Body of pancreas (tissue), 4 donors: ENCODE results near the gene RPL7L1. TPM values are rescaled to one million over a fixed set of nuclear protein-coding genes. Genes with fewer than 3 reads are reported as not detected.

Source experiments
- ATAC-seq: fragments of 150-250 bp; one replicate; pipeline ENCODE4 v1.9.1; 2016
- DNase-seq, 4 donors: peaks; one replicate each; pipeline ENCODE4 v3.0.0-alpha.2; 2019
- H3K27ac ChIP-seq, 4 donors: fragments of 200-600 bp; sonication (generic); 1 replicate in 3 of 4; 2 replicates in 1 of 4; pipeline versions ENCODE4 v1.5.1 to v1.6.1; 2016 to 2019; ENCODE audit warnings: mild to moderate bottlenecking in 1 of 4, mixed read lengths in 1 of 4, moderate library complexity in 1 of 4
- H3K27me3 ChIP-seq, 2 donors: fragments of 200-600 bp; sonication (generic); one replicate each; pipeline ENCODE4 v1.6.0; 2016; ENCODE audit warnings: mild to moderate bottlenecking in 1 of 2
- H3K36me3 ChIP-seq, 2 donors: fragments of 200-600 bp; sonication (generic); replicated peaks in 1 of 2; 2 replicates each; pipeline ENCODE4 v1.5.1; 2016; ENCODE audit warnings: low read depth in 2 of 2; ENCODE audit not compliant: insufficient read depth in 1 of 2
- H3K4me1 ChIP-seq: fragments of 200-600 bp; sonication (generic); one replicate; pipeline ENCODE4 v1.6.0; 2016
- H3K4me3 ChIP-seq, 2 donors: fragments of 200-600 bp; sonication (generic); 1 replicate in 1 of 2; 2 replicates in 1 of 2; pipeline ENCODE4 v1.5.1; 2016 to 2019
- H3K9me3 ChIP-seq, 3 donors: fragments of 200-600 bp; sonication (generic); 1 replicate in 2 of 3; 2 replicates in 1 of 3; pipeline ENCODE4 v1.5.1; 2016
- CTCF ChIP-seq, 7 experiments: fragments of 450-650 bp in 4 of 7; fragments of 200-600 bp in 3 of 7; sonication (generic) in 3 of 7; IDR thresholded peaks; one replicate each; pipeline ENCODE4 v1.5.1; 2016 to 2019; ENCODE audit warnings: antibody characterized with exemption in 7 of 7
- POLR2A ChIP-seq, 3 donors: fragments of 450-650 bp; IDR thresholded peaks; one replicate each; pipeline ENCODE4 v1.6.1; 2016; ENCODE audit warnings: antibody characterized with exemption in 3 of 3, mild to moderate bottlenecking in 2 of 3
- WGBS, 2 donors: methylation state at CpG; one replicate each; pipeline ENCODE4 v1.1.5; 2017; 5-methylcytosine and 5-hydroxymethylcytosine counted together
- intact Hi-C: fragments of 100-400 bp; cut with DNase I; formaldehyde crosslinking; loops from one replicate; pipeline ENCODE4 v1.15.1; 2023
- total RNA-seq, 2 donors: library from RNA; depleted of rRNA; stranded (reverse); fragments of >200 nt; gene quantifications; one replicate each; pipeline ENCODE4 v1.1.0, GENCODE V29; 2016

The RPL7L1 gene
- total RNA-seq, 2 donors from 2014 or later, result 42.2 to 56.3 TPM

GRCh38 chr6:42860481-42860880 lies 18.9 kb upstream of the RPL7L1 start:
- ATAC-seq, result no peak
- H3K27ac ChIP-seq, result no peak overlapping the region
- TF ChIP-seq CTCF (IDR thresholded peaks at IDR 0.05), result no peak
- no peak for TF ChIP-seq POLR2A (IDR thresholded peaks at IDR 0.05)
- intact Hi-C loops, result no loop called here
- peaks cover 15 to 51% of the 10 kb centered on the region in 2 donors for H3K36me3 ChIP-seq
- WGBS, 2 donors, result 92 to 97% methylated on average over 6 of the region's 6 CpGs
- no peaks in the 10 kb centered on the region for H3K4me1 ChIP-seq
- H3K4me3 ChIP-seq, result no peak overlapping the region
- no peaks in the 10 kb centered on the region for H3K27me3 ChIP-seq
- DNase-seq, result no peak
- no peaks in the 10 kb centered on the region for H3K9me3 ChIP-seq

GRCh38 chr6:42864602-42865001 lies 14.8 kb upstream of the RPL7L1 start:
- Histone ChIP-seq H3K36me3 (peaks cover 15 to 38% of the 10 kb centered on the region in 2 donors), H3K27me3 (no peaks in the 10 kb centered on the region), H3K4me1 (no peaks in the 10 kb centered on the region), H3K9me3 (no peaks in the 10 kb centered on the region), H3K27ac (no peak overlapping the region), H3K4me3 (no peak overlapping the region)
- ATAC-seq, result no peak
- TF ChIP-seq CTCF (IDR thresholded peaks at IDR 0.05), result no peak
- no peak for TF ChIP-seq POLR2A (IDR thresholded peaks at IDR 0.05)
- intact Hi-C loops, result no loop called here
- DNase-seq, result no peak
- 77% methylated on average over 8 of the region's 8 CpGs for WGBS, 2 donors

- intact Hi-C loops, result no loop called here
- no peak for DNase-seq
- Histone ChIP-seq H3K4me3 (no peak overlapping the region), H3K27me3 (no peaks in the 10 kb centered on the region), H3K4me1 (no peaks in the 10 kb centered on the region), H3K9me3 (no peaks in the 10 kb centered on the region), H3K36me3 (peaks cover 0 to 7% of the 10 kb centered on the region in 2 donors), H3K27ac (no peak overlapping the region)
- 54 to 67% methylated on average over 2 of the region's 2 CpGs for WGBS, 2 donors
- no peak for TF ChIP-seq POLR2A (IDR thresholded peaks at IDR 0.05)
- TF ChIP-seq CTCF (IDR thresholded peaks at IDR 0.05), result no peak
- no peak for ATAC-seq
Measured at GRCh38 chr6:42870145-42870936, 9.1 kb upstream of the RPL7L1 start.

- intact Hi-C loops, result no loop called here
- ATAC-seq (no peak), DNase-seq (no peak)
- Histone ChIP-seq H3K4me1 (no peaks in the 10 kb centered on the region), H3K27me3 (no peaks in the 10 kb centered on the region), H3K36me3 (peaks cover 0 to 3% of the 10 kb centered on the region in 2 donors), H3K9me3 (no peaks in the 10 kb centered on the region), H3K27ac (no peak overlapping the region), H3K4me3 (no peak overlapping the region)
- WGBS, 2 donors, result 66 to 68% methylated on average over 3 of the region's 3 CpGs
- no peak for TF ChIP-seq CTCF (IDR thresholded peaks at IDR 0.05)
- no peak for TF ChIP-seq POLR2A (IDR thresholded peaks at IDR 0.05)
Measured at GRCh38 chr6:42871711-42872110, 7.7 kb upstream of the RPL7L1 start.

GRCh38 chr6:42873313-42873712 lies 6.1 kb upstream of the RPL7L1 start:
- Histone ChIP-seq H3K27me3 (no peaks in the 10 kb centered on the region), H3K36me3 (peaks cover 0 to 1% of the 10 kb centered on the region in 2 donors), H3K9me3 (no peaks in the 10 kb centered on the region), H3K27ac (no peak overlapping the region), H3K4me3 (no peak overlapping the region), H3K4me1 (peaks cover 10% of the 10 kb centered on the region)
- 71 to 72% methylated on average over 2 of the region's 2 CpGs for WGBS, 2 donors
- ATAC-seq, result no peak
- no peak for TF ChIP-seq CTCF (IDR thresholded peaks at IDR 0.05)
- no peak for TF ChIP-seq POLR2A (IDR thresholded peaks at IDR 0.05)
- no peak for DNase-seq
- intact Hi-C loops, result no loop called here
